ENCODE results near the gene SHROOM1.

DNA sequence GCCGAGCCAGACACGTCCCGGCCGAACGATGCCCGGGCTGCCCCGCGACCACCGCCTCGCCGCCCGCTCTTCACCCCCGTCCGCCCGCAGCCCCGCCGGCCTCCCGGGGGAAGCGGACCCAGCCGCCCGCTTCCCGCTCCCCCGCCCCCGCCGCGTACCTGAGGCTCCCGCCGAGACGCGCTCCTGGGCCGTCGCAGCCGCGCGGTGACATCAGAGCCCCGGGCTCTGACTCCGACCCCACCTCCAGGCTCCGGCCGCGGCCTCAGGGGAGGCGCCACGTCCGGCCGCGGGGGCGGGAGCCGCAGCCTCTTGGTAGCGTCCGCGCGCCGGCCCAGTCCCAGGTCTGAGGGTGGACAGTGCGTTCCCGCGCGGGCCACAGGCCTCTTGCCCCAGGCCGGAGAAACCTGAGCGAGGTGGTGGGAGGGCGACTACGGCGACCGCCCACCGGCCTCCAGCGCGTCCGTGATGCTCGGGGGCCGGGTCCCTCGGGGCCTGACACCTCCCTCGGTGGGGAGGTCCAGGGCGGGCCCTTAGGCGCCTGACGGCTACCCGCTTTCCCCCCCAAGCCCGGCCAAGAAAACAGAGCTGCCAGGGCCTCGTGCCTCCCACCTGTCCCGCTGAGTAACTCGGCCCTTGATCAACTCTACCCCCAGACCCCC, at the start of gene SHROOM1:
- TF ChIP-seq YY1 (IDR thresholded peaks at IDR 0.05; ENCODE audit: insufficient read depth, insufficient read length) (no peak), ZNF274 (IDR thresholded peaks at IDR 0.05; ENCODE audit: low read depth, low read length) (no peak)
